NCI-H2029 (cell line): ENCODE measurements around the gene PRKN.
"Not testable (repeated sequence)": the region's sequence is repeated elsewhere in the genome, so short reads cannot be mapped to it uniquely, and the experiment has no call there.

ENCODE experiments used
- DNase-seq: peaks from one replicate; lab custom pipeline; 2025; lab: John Stamatoyannopoulos, UW

The PRKN gene

GRCh38 chr6:161313475-161313874 lies 1414.1 kb downstream of the PRKN start:
- not testable (repeated sequence) for DNase-seq

GRCh38 chr6:161309774-161310173 lies 1417.8 kb downstream of the PRKN start:
- not testable (repeated sequence) for DNase-seq

GRCh38 chr6:161308075-161308655 lies 1419.4 kb downstream of the PRKN start:
- DNase-seq, result no peak

- DNase-seq, result no peak
Observed at GRCh38 chr6:161305860-161306259, 1421.7 kb downstream of the PRKN start.

- DNase-seq, result no peak
Observed at GRCh38 chr6:161303628-161304340, 1423.8 kb downstream of the PRKN start.

GRCh38 chr6:161302949-161303348 lies 1424.6 kb downstream of the PRKN start:
- DNase-seq, result no peak

- DNase-seq, result no peak
Observed at GRCh38 chr6:161301338-161301737, 1426.2 kb downstream of the PRKN start.

GRCh38 chr6:161300823-161301222 lies 1426.7 kb downstream of the PRKN start:
- no peak for DNase-seq

GRCh38 chr6:161299726-161300125 lies 1427.8 kb downstream of the PRKN start:
- DNase-seq, result no peak
